H1 (cell line): ENCODE results near the gene CRTAP.

Experiments used
- BRCA1 ChIP-seq: IDR thresholded peaks from 2 replicates; pipeline ENCODE4 v1.6.1; 2012; ENCODE audit warnings: low read depth, low read length, improper control_type of control experiment
- CEBPB ChIP-seq: IDR thresholded peaks from 2 replicates; pipeline ENCODE4 v1.6.1; 2012; ENCODE audit warnings: low read depth, low read length
- CREB1 ChIP-seq: IDR thresholded peaks from 2 replicates; pipeline ENCODE4 v1.6.1; 2012; ENCODE audit warnings: inconsistent platforms
- EP300 ChIP-seq, 2 experiments: IDR thresholded peaks; 1 replicate in 1 of 2; 2 replicates in 1 of 2; pipeline ENCODE4 v1.6.1; 2011 to 2012; ENCODE audit warnings: low read depth in 2 of 2, low read length in 2 of 2, mild to moderate bottlenecking in 2 of 2, borderline replicate concordance in 1 of 2, inconsistent platforms in 1 of 2, moderate library complexity in 1 of 2
- EZH2 ChIP-seq: fragments of 200-600 bp; sonication (generic); IDR thresholded peaks from 2 replicates; pipeline ENCODE4 v1.7.1; 2012; ENCODE audit warnings: low read depth, mild to moderate bottlenecking, moderate library complexity, low read length, inconsistent platforms; ENCODE audit not compliant: severe bottlenecking
- HDAC2 ChIP-seq, 2 experiments: fragments of 300-600 bp in 1 of 2; sonication (generic) in 1 of 2; IDR thresholded peaks; 2 replicates each; pipeline ENCODE4 v1.6.1; 2011 to 2012; ENCODE audit warnings: low read depth in 2 of 2, low read length in 2 of 2, mild to moderate bottlenecking in 2 of 2, moderate library complexity in 2 of 2, borderline replicate concordance in 1 of 2, inconsistent platforms in 1 of 2
- POLR2A ChIP-seq, 2 experiments: IDR thresholded peaks; 1 replicate in 1 of 2; 2 replicates in 1 of 2; pipeline ENCODE4 v1.6.1; 2011; ENCODE audit warnings: low read depth in 2 of 2, low read length in 2 of 2, mild to moderate bottlenecking in 2 of 2; ENCODE audit errors: control extremely low read depth in 1 of 2
- TCF12 ChIP-seq: IDR thresholded peaks from 2 replicates; pipeline ENCODE4 v1.6.1; 2011; ENCODE audit warnings: low read depth, mild to moderate bottlenecking, low read length
- TF ChIP-seq, protein P1 (sequence below): IDR thresholded peaks from 2 replicates; pipeline ENCODE4 v1.6.1; 2012; ENCODE audit warnings: inconsistent platforms
- TF ChIP-seq, protein P2 (sequence below), 3 experiments: IDR thresholded peaks; 1 replicate in 2 of 3; 2 replicates in 1 of 3; pipeline versions ENCODE4 v1.5.1 to v1.6.1; 2011; ENCODE audit warnings: low read length in 3 of 3, mild to moderate bottlenecking in 3 of 3, inconsistent platforms in 2 of 3, low read depth in 1 of 3, moderate library complexity in 1 of 3; ENCODE audit not compliant: insufficient read depth in 1 of 3; ENCODE audit errors: control extremely low read depth in 1 of 3

DNA sequence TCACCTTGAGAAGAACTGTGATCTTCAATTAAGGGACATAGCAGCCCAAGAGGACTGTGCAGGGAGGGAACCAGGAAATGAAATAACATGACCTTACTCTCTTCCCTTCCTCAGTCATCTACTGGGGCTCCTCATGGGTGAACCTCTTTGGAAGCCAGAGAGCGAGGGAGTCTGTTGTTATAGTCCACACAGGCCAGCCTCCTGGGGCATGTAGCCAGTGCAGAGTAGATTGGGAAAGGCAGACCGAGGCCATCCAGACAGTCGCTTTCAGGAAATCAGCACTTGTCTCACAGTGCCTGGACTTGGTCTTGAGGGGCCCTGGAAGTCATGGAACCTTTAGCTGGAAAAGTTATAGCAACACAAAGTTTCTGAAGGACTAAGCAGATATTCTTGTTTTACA is 6.1 kb downstream of the CRTAP start:
- TF ChIP-seq, protein P1, sequence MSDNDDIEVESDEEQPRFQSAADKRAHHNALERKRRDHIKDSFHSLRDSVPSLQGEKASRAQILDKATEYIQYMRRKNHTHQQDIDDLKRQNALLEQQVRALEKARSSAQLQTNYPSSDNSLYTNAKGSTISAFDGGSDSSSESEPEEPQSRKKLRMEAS: no peak
- TF ChIP-seq EP300 (IDR thresholded peaks at IDR 0.05; ENCODE audit: borderline replicate concordance in 1 of 2, low read depth in 2 of 2, low read length in 2 of 2) (no peak), EZH2 (no peak), HDAC2 (IDR thresholded peaks at IDR 0.05; ENCODE audit: borderline replicate concordance in 1 of 2, low read depth in 2 of 2, low read length in 2 of 2) (no peak), POLR2A (IDR thresholded peaks at IDR 0.05; ENCODE audit: control extremely low read depth in 1 of 2, low read depth in 2 of 2, low read length in 2 of 2) (no peak), BRCA1 (no peak), TCF12 (no peak), CREB1 (no peak), CEBPB (no peak)
- TF ChIP-seq, protein P2, sequence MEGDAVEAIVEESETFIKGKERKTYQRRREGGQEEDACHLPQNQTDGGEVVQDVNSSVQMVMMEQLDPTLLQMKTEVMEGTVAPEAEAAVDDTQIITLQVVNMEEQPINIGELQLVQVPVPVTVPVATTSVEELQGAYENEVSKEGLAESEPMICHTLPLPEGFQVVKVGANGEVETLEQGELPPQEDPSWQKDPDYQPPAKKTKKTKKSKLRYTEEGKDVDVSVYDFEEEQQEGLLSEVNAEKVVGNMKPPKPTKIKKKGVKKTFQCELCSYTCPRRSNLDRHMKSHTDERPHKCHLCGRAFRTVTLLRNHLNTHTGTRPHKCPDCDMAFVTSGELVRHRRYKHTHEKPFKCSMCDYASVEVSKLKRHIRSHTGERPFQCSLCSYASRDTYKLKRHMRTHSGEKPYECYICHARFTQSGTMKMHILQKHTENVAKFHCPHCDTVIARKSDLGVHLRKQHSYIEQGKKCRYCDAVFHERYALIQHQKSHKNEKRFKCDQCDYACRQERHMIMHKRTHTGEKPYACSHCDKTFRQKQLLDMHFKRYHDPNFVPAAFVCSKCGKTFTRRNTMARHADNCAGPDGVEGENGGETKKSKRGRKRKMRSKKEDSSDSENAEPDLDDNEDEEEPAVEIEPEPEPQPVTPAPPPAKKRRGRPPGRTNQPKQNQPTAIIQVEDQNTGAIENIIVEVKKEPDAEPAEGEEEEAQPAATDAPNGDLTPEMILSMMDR (IDR thresholded peaks at IDR 0.05; ENCODE audit: control extremely low read depth in 1 of 3, insufficient read depth in 1 of 3, low read depth in 1 of 3, low read length in 3 of 3): no peak
